WTC11 (cell line): Measurements from ENCODE around the gene DCAF17. TPM values are rescaled to one million over a fixed set of nuclear protein-coding genes. Genes with fewer than 3 reads are reported as not detected.
"Not testable (repeated sequence)": the region's sequence is repeated elsewhere in the genome, so short reads cannot be mapped to it uniquely, and the experiment has no call there.

Experiments
- ATAC-seq: fragments of 200-7000 bp; cut with Tn5 transposase; 2 replicates; pipeline ENCODE4 v1.10.0; 2021; ENCODE audit warnings: mild to moderate bottlenecking, moderate library complexity
- CTCF ChIA-PET: fragments of 300-600 bp; sonication (Branson Sonifier 250); formaldehyde crosslinking; loops from one replicate; lab custom pipeline; 2021; ENCODE audit warnings: antibody characterized with exemption; lab: Charles Lee
- POLR2A ChIA-PET: fragments of 350-600 bp; sonication (Branson Sonifier 250); formaldehyde crosslinking; loops from one replicate; lab custom pipeline; 2021; ENCODE audit warnings: antibody characterized with exemption; lab: Charles Lee
- DNase-seq: peaks from one replicate; pipeline ENCODE4 v3.0.0; 2021; ENCODE audit warnings: low spot score
- H3K27ac Mint-ChIP-seq: 2 replicates; pipeline ENCODE4 v1.8.0; 2021; ENCODE audit warnings: mixed read lengths
- H3K27me3 Mint-ChIP-seq: 2 replicates; pipeline ENCODE4 v1.8.0; 2021; ENCODE audit warnings: low read depth, mild to moderate bottlenecking, moderate library complexity, mixed read lengths
- H3K36me3 Mint-ChIP-seq: 2 replicates; pipeline ENCODE4 v1.8.0; 2021; ENCODE audit warnings: mixed read lengths
- H3K4me1 Mint-ChIP-seq: 2 replicates; pipeline ENCODE4 v1.8.0; 2022; ENCODE audit warnings: mixed read lengths
- H3K4me3 Mint-ChIP-seq: 2 replicates; pipeline ENCODE4 v1.8.0; 2021; ENCODE audit warnings: mild to moderate bottlenecking, moderate library complexity, mixed read lengths
- H3K9me3 Mint-ChIP-seq: 2 replicates; pipeline ENCODE4 v1.8.0; 2021; ENCODE audit warnings: mixed read lengths
- ARID4B ChIP-seq: sonication (generic); formaldehyde crosslinking; IDR thresholded peaks from 2 replicates; pipeline ENCODE4 v1.8.0; 2023; ENCODE audit warnings: missing genetic modification reagents, mild to moderate bottlenecking, borderline replicate concordance
- ATF3 ChIP-seq: sonication (generic); formaldehyde crosslinking; conservative IDR thresholded peaks from 2 replicates; pipeline ENCODE4 v1.8.1; 2022; ENCODE audit warnings: mild to moderate bottlenecking, missing genetic modification reagents
- CBFB ChIP-seq: sonication (generic); formaldehyde crosslinking; IDR thresholded peaks from 2 replicates; pipeline ENCODE4 v1.8.1; 2022; ENCODE audit warnings: mild to moderate bottlenecking, low read depth, missing genetic modification reagents
- E2F1 ChIP-seq: sonication (generic); formaldehyde crosslinking; IDR thresholded peaks from 2 replicates; pipeline ENCODE4 v1.8.0; 2022; ENCODE audit warnings: mild to moderate bottlenecking, missing genetic modification reagents
- FOXJ3 ChIP-seq: sonication (generic); formaldehyde crosslinking; IDR thresholded peaks from 2 replicates; pipeline ENCODE4 v1.9.0; 2021; ENCODE audit warnings: missing genetic modification reagents, mild to moderate bottlenecking, borderline replicate concordance
- FOXP1 ChIP-seq: sonication (generic); formaldehyde crosslinking; IDR thresholded peaks from 2 replicates; pipeline ENCODE4 v1.8.0; 2022; ENCODE audit warnings: missing genetic modification reagents, mild to moderate bottlenecking, moderate library complexity, borderline replicate concordance
- GABPB1 ChIP-seq: sonication (generic); formaldehyde crosslinking; IDR thresholded peaks from 2 replicates; pipeline ENCODE4 v1.8.1; 2023; ENCODE audit warnings: mild to moderate bottlenecking, missing genetic modification reagents
- JUN ChIP-seq: sonication (generic); formaldehyde crosslinking; IDR thresholded peaks from 2 replicates; pipeline ENCODE4 v1.8.0; 2023; ENCODE audit warnings: mild to moderate bottlenecking, missing genetic modification reagents
- NR3C1 ChIP-seq: sonication (generic); formaldehyde crosslinking; conservative IDR thresholded peaks from 2 replicates; pipeline ENCODE4 v1.8.1; 2023; ENCODE audit warnings: low read depth, mild to moderate bottlenecking, missing genetic modification reagents
- OVOL2 ChIP-seq: fragments of 250-450 bp; sonication (Bioruptor Pico); IDR thresholded peaks from 2 replicates; pipeline ENCODE4 v1.9.0; 2021; ENCODE audit warnings: mild to moderate bottlenecking, borderline replicate concordance
- ZBTB43 ChIP-seq: sonication (generic); formaldehyde crosslinking; IDR thresholded peaks from 2 replicates; pipeline ENCODE4 v1.8.1; 2023; ENCODE audit warnings: mild to moderate bottlenecking, missing genetic modification reagents
- ZNF281 ChIP-seq: sonication (generic); formaldehyde crosslinking; IDR thresholded peaks from 2 replicates; pipeline ENCODE4 v1.8.0; 2023; ENCODE audit warnings: mild to moderate bottlenecking, missing genetic modification reagents
- ZNF317 ChIP-seq: sonication (generic); formaldehyde crosslinking; IDR thresholded peaks from 2 replicates; pipeline ENCODE4 v1.8.1; 2023; ENCODE audit warnings: low read depth, mild to moderate bottlenecking, moderate library complexity, missing genetic modification reagents, borderline replicate concordance
- ZNF416 ChIP-seq: fragments of 250-450 bp; sonication (Bioruptor Pico); IDR thresholded peaks from 2 replicates; pipeline ENCODE4 v1.9.0; 2021; ENCODE audit warnings: mild to moderate bottlenecking, inconsistent platforms
- ZNF671 ChIP-seq: fragments of 250-450 bp; sonication (Bioruptor Pico); IDR thresholded peaks from 2 replicates; pipeline ENCODE4 v1.8.0; 2021; ENCODE audit warnings: mild to moderate bottlenecking
- total RNA-seq: library from RNA; stranded (reverse); gene quantifications from 3 replicates; pipeline ENCODE4 v1.2.3, GENCODE V29; 2021

DCAF17 gene
- total RNA-seq, 1 experiment from 2014 or later, result 27.2 TPM

- H3K27me3 Mint-ChIP-seq, result no peaks in the 10 kb centered on the region
- no peak for TF ChIP-seq ZNF281
- peaks cover 10% of the 10 kb centered on the region for H3K4me1 Mint-ChIP-seq
- CTCF ChIA-PET, result interaction anchor here (0.6 to 2.0 kb wide), 10 partner anchors 9 to 562 kb away, joined by 3 to 6 read pairs (median 4); no protein-coding TSS in a partner anchor
- peaks cover 4% of the 10 kb centered on the region for H3K9me3 Mint-ChIP-seq
- ATAC-seq (peak; percentile 78), DNase-seq (peak; percentile 35)
- H3K4me3 Mint-ChIP-seq, result no peak overlapping the region
- H3K27ac Mint-ChIP-seq, result no peak overlapping the region
- H3K36me3 Mint-ChIP-seq, result peaks cover 4% of the 10 kb centered on the region; the same call in 1 of the 2 replicates
- POLR2A ChIA-PET, result interaction anchor here (0.6 kb wide), 1 partner anchor 86 kb away, joined by 3 read pairs; no protein-coding TSS in a partner anchor
These were observed 57.3 kb downstream of the DCAF17 start for GRCh38 chr2:171491292-171491691.

- Mint-ChIP-seq H3K4me3 (no peak overlapping the region), H3K4me1 (peaks cover 10% of the 10 kb centered on the region), H3K27ac (no peak overlapping the region), H3K36me3 (peaks cover 9% of the 10 kb centered on the region; the same call in 1 of the 2 replicates), H3K9me3 (peaks cover 17% of the 10 kb centered on the region), H3K27me3 (no peaks in the 10 kb centered on the region)
- no peak for ATAC-seq
- CTCF ChIA-PET, result no interaction called here
- DNase-seq, result no peak
- POLR2A ChIA-PET, result no interaction called here
- TF ChIP-seq ZNF671 (CRISPR knock-in tag), result no peak
- TF ChIP-seq CBFB (CRISPR knock-in tag), result no peak
These were observed 58.6 kb downstream of the DCAF17 start for GRCh38 chr2:171492664-171493063.

- H3K27ac Mint-ChIP-seq, H3K27me3 Mint-ChIP-seq, ATAC-seq, H3K36me3 Mint-ChIP-seq, H3K4me3 Mint-ChIP-seq, CTCF ChIA-PET, H3K4me1 Mint-ChIP-seq, POLR2A ChIA-PET, DNase-seq: not testable (repeated sequence)
- H3K9me3 Mint-ChIP-seq, result peaks cover 20% of the 10 kb centered on the region
These were observed 63.6 kb downstream of the DCAF17 start for GRCh38 chr2:171497664-171498063.

- DNase-seq (no peak), ATAC-seq (no peak)
- no peaks in the 10 kb centered on the region for H3K36me3 Mint-ChIP-seq
- peaks cover 2% of the 10 kb centered on the region; the same call in 1 of the 2 replicates for H3K4me1 Mint-ChIP-seq
- CTCF ChIA-PET, result interaction anchor here (1.1 kb wide), 1 partner anchor 18 kb away, joined by 4 read pairs; no protein-coding TSS in a partner anchor
- POLR2A ChIA-PET, result no interaction called here
- H3K4me3 Mint-ChIP-seq, result no peak overlapping the region
- peaks cover 12% of the 10 kb centered on the region for H3K9me3 Mint-ChIP-seq
- H3K27me3 Mint-ChIP-seq, result no peaks in the 10 kb centered on the region
- TF ChIP-seq OVOL2 (CRISPR knock-in tag) (no peak), FOXJ3 (CRISPR knock-in tag) (no peak), E2F1 (CRISPR knock-in tag) (no peak), GABPB1 (CRISPR knock-in tag) (no peak), JUN (no peak), ATF3 (CRISPR knock-in tag) (no peak), ZBTB43 (no peak), ZNF317 (CRISPR knock-in tag) (no peak), ARID4B (CRISPR knock-in tag) (no peak), FOXP1 (CRISPR knock-in tag) (no peak), NR3C1 (CRISPR knock-in tag) (no peak), ZNF416 (CRISPR knock-in tag) (no peak)
- 0 out of 2 replicates have a peak overlapping the region, but pooled peaks have one; percentile 5 for H3K27ac Mint-ChIP-seq
These were observed 71.3 kb downstream of the DCAF17 start for GRCh38 chr2:171505374-171505773.
